IPS-20b (cell line): ENCODE measurements around the gene ASTN1.
A peak's percentile ranks its signal among the peaks of the same experiment; 100 is the strongest.

Experiments used
- H3K27ac ChIP-seq: one replicate; pipeline ENCODE4 v1.5.1; 2013; ENCODE audit warnings: low read length
- H3K27me3 ChIP-seq: 2 replicates; pipeline ENCODE4 v1.6.1; 2013; ENCODE audit warnings: mild to moderate bottlenecking, low read length, inconsistent platforms; ENCODE audit not compliant: insufficient read depth
- H3K36me3 ChIP-seq: 2 replicates; pipeline ENCODE4 v1.6.1; 2013; ENCODE audit warnings: low read depth, mild to moderate bottlenecking, inconsistent platforms, low read length, moderate library complexity; ENCODE audit not compliant: insufficient read depth
- H3K4me1 ChIP-seq: 2 replicates; pipeline ENCODE4 v1.6.1; 2013; ENCODE audit warnings: mild to moderate bottlenecking, control low read depth, inconsistent platforms, low read length, moderate library complexity; ENCODE audit not compliant: insufficient read depth
- H3K4me3 ChIP-seq: 2 replicates; pipeline ENCODE4 v1.5.1; 2013; ENCODE audit warnings: mild to moderate bottlenecking, low read length, inconsistent platforms
- H3K9ac ChIP-seq: 2 replicates; pipeline ENCODE4 v1.6.1; 2013; ENCODE audit warnings: low read depth, mild to moderate bottlenecking, inconsistent platforms, low read length, moderate library complexity
- H3K9me3 ChIP-seq: 2 replicates; pipeline ENCODE4 v1.6.1; 2013; ENCODE audit warnings: mild to moderate bottlenecking, low read depth, low read length, inconsistent platforms; ENCODE audit not compliant: insufficient read depth

The ASTN1 gene

GRCh38 chr1:176998183-176998795 lies 166.2 kb downstream of the ASTN1 start:
- H3K4me3 ChIP-seq = no peak overlapping the region
- H3K9me3 ChIP-seq = no peaks in the 10 kb centered on the region
- no peaks in the 10 kb centered on the region for H3K36me3 ChIP-seq
- H3K9ac ChIP-seq = no peak overlapping the region
- H3K27ac ChIP-seq = no peak overlapping the region
- H3K4me1 ChIP-seq = peaks cover 14% of the 10 kb centered on the region; the same call in 1 of the 2 replicates
- no peaks in the 10 kb centered on the region for H3K27me3 ChIP-seq

- Histone ChIP-seq H3K9me3 (no peaks in the 10 kb centered on the region), H3K4me1 (peaks cover 14% of the 10 kb centered on the region; the same call in 1 of the 2 replicates), H3K27me3 (no peaks in the 10 kb centered on the region), H3K9ac (no peak overlapping the region), H3K36me3 (no peaks in the 10 kb centered on the region), H3K27ac (no peak overlapping the region), H3K4me3 (0 out of 2 replicates have a peak overlapping the region, but pooled peaks have one; percentile 18)
Observed at GRCh38 chr1:176996456-176997090, 167.9 kb downstream of the ASTN1 start.

GRCh38 chr1:176994931-176995596 lies 169.4 kb downstream of the ASTN1 start:
- Histone ChIP-seq H3K4me3 (no peak overlapping the region), H3K9ac (no peak overlapping the region), H3K36me3 (no peaks in the 10 kb centered on the region), H3K9me3 (no peaks in the 10 kb centered on the region), H3K27ac (no peak overlapping the region), H3K4me1 (peaks cover 14% of the 10 kb centered on the region; the same call in 1 of the 2 replicates), H3K27me3 (no peaks in the 10 kb centered on the region)

GRCh38 chr1:176993587-176993986 lies 170.9 kb downstream of the ASTN1 start:
- no peak overlapping the region for H3K27ac ChIP-seq
- no peak overlapping the region for H3K4me3 ChIP-seq
- H3K27me3 ChIP-seq = no peaks in the 10 kb centered on the region
- peaks cover 14% of the 10 kb centered on the region; the same call in 1 of the 2 replicates for H3K4me1 ChIP-seq
- H3K9ac ChIP-seq = no peak overlapping the region
- H3K36me3 ChIP-seq = no peaks in the 10 kb centered on the region
- H3K9me3 ChIP-seq = no peaks in the 10 kb centered on the region

- no peak overlapping the region for H3K9ac ChIP-seq
- H3K9me3 ChIP-seq = no peaks in the 10 kb centered on the region
- H3K27me3 ChIP-seq = no peaks in the 10 kb centered on the region
- H3K4me3 ChIP-seq = no peak overlapping the region
- H3K4me1 ChIP-seq = no peaks in the 10 kb centered on the region
- no peaks in the 10 kb centered on the region for H3K36me3 ChIP-seq
- H3K27ac ChIP-seq = no peak overlapping the region
Observed at GRCh38 chr1:176989754-176990153, 174.8 kb downstream of the ASTN1 start.

- Histone ChIP-seq H3K9ac (no peak overlapping the region), H3K9me3 (no peaks in the 10 kb centered on the region), H3K27me3 (no peaks in the 10 kb centered on the region), H3K36me3 (no peaks in the 10 kb centered on the region), H3K4me1 (no peaks in the 10 kb centered on the region), H3K27ac (no peak overlapping the region), H3K4me3 (no peak overlapping the region)
Observed at GRCh38 chr1:176989023-176989422, 175.5 kb downstream of the ASTN1 start.

GRCh38 chr1:176987016-176987415 lies 177.5 kb downstream of the ASTN1 start:
- no peaks in the 10 kb centered on the region for H3K9me3 ChIP-seq
- no peaks in the 10 kb centered on the region for H3K4me1 ChIP-seq
- H3K27me3 ChIP-seq = no peaks in the 10 kb centered on the region
- H3K36me3 ChIP-seq = no peaks in the 10 kb centered on the region
- H3K27ac ChIP-seq = no peak overlapping the region
- H3K9ac ChIP-seq = no peak overlapping the region
- no peak overlapping the region for H3K4me3 ChIP-seq

- Histone ChIP-seq H3K9ac (no peak overlapping the region), H3K4me3 (no peak overlapping the region), H3K27me3 (no peaks in the 10 kb centered on the region), H3K4me1 (no peaks in the 10 kb centered on the region), H3K9me3 (no peaks in the 10 kb centered on the region), H3K36me3 (no peaks in the 10 kb centered on the region), H3K27ac (no peak overlapping the region)
Observed at GRCh38 chr1:176983731-176984130, 180.8 kb downstream of the ASTN1 start.

GRCh38 chr1:176976771-176977170 lies 187.7 kb downstream of the ASTN1 start:
- Histone ChIP-seq H3K9ac (no peak overlapping the region), H3K27me3 (no peaks in the 10 kb centered on the region), H3K4me1 (no peaks in the 10 kb centered on the region), H3K36me3 (no peaks in the 10 kb centered on the region), H3K9me3 (no peaks in the 10 kb centered on the region), H3K27ac (no peak overlapping the region), H3K4me3 (no peak overlapping the region)

GRCh38 chr1:176976225-176976624 lies 188.3 kb downstream of the ASTN1 start:
- Histone ChIP-seq H3K27ac (no peak overlapping the region), H3K4me1 (no peaks in the 10 kb centered on the region), H3K9ac (no peak overlapping the region), H3K27me3 (no peaks in the 10 kb centered on the region), H3K4me3 (no peak overlapping the region), H3K9me3 (no peaks in the 10 kb centered on the region), H3K36me3 (no peaks in the 10 kb centered on the region)

- H3K9ac ChIP-seq = no peak overlapping the region
- H3K36me3 ChIP-seq = no peaks in the 10 kb centered on the region
- no peaks in the 10 kb centered on the region for H3K4me1 ChIP-seq
- no peaks in the 10 kb centered on the region; the same call in 1 of the 2 replicates for H3K27me3 ChIP-seq
- H3K4me3 ChIP-seq = no peak overlapping the region
- no peaks in the 10 kb centered on the region for H3K9me3 ChIP-seq
- H3K27ac ChIP-seq = no peak overlapping the region
Observed at GRCh38 chr1:176964687-176965086, 199.8 kb downstream of the ASTN1 start.

- Histone ChIP-seq H3K9ac (no peak overlapping the region), H3K27ac (no peak overlapping the region), H3K27me3 (no peaks in the 10 kb centered on the region; the same call in 1 of the 2 replicates), H3K9me3 (no peaks in the 10 kb centered on the region), H3K36me3 (no peaks in the 10 kb centered on the region), H3K4me3 (no peak overlapping the region), H3K4me1 (peaks cover 8% of the 10 kb centered on the region; the same call in 1 of the 2 replicates)
Observed at GRCh38 chr1:176963181-176963580, 201.3 kb downstream of the ASTN1 start.
